Liver (tissue), 9 donors: Measurements from ENCODE around the gene MBP. TPM values are rescaled to one million over a fixed set of nuclear protein-coding genes. Genes with fewer than 3 reads are reported as not detected.
A peak's percentile ranks its signal among the peaks of the same experiment; 100 is the strongest.

ENCODE experiments used
- DNase-seq: peaks from one replicate; pipeline ENCODE4 v3.0.0-alpha.2; 2017; ENCODE audit warnings: low spot score
- H3K27ac ChIP-seq, 2 donors: one replicate each; pipeline ENCODE4 v1.7.0; 2013; ENCODE audit warnings: inconsistent platforms in 2 of 2, low read length in 2 of 2, control low read depth in 1 of 2, low read depth in 1 of 2, mild to moderate bottlenecking in 1 of 2
- H3K27me3 ChIP-seq, 4 donors: one replicate each; pipeline versions ENCODE4 v1.6.1 to v1.7.0; 2013; ENCODE audit warnings: low read length in 3 of 4, inconsistent platforms in 1 of 4, mild to moderate bottlenecking in 1 of 4, moderate library complexity in 1 of 4; ENCODE audit not compliant: control insufficient read depth in 4 of 4, insufficient read depth in 4 of 4
- H3K36me3 ChIP-seq, 4 donors: one replicate each; pipeline versions ENCODE4 v1.6.1 to v1.7.0; 2013; ENCODE audit warnings: low read length in 3 of 4, mild to moderate bottlenecking in 3 of 4, low read depth in 1 of 4, moderate library complexity in 1 of 4; ENCODE audit not compliant: control insufficient read depth in 4 of 4, insufficient read depth in 3 of 4
- H3K4me1 ChIP-seq, 4 donors: one replicate each; pipeline versions ENCODE4 v1.6.1 to v1.7.0; 2013; ENCODE audit warnings: low read length in 3 of 4, mild to moderate bottlenecking in 3 of 4, moderate library complexity in 1 of 4; ENCODE audit not compliant: control insufficient read depth in 4 of 4, insufficient read depth in 4 of 4
- H3K4me3 ChIP-seq, 3 donors: one replicate each; pipeline versions ENCODE4 v1.6.1 to v1.7.0; 2013; ENCODE audit warnings: low read length in 3 of 3, control low read depth in 1 of 3, low read depth in 1 of 3, mild to moderate bottlenecking in 1 of 3
- H3K9ac ChIP-seq, 2 donors: one replicate each; pipeline ENCODE4 v1.7.0; 2013; ENCODE audit warnings: low read length in 2 of 2, mild to moderate bottlenecking in 2 of 2, moderate library complexity in 2 of 2, control low read depth in 1 of 2, low read depth in 1 of 2
- H3K9me3 ChIP-seq, 4 donors: one replicate each; pipeline versions ENCODE4 v1.6.1 to v1.7.0; 2013; ENCODE audit warnings: low read length in 3 of 4; ENCODE audit not compliant: control insufficient read depth in 4 of 4
- EGR1 ChIP-seq, 2 donors: IDR thresholded peaks; 2 replicates each; pipeline ENCODE4 v1.6.1; 2016 to 2018; ENCODE audit warnings: antibody characterized with exemption in 2 of 2, low read depth in 2 of 2
- FOXA2 ChIP-seq: IDR thresholded peaks from 2 replicates; pipeline ENCODE4 v1.6.1; 2016; ENCODE audit warnings: antibody characterized with exemption
- GABPA ChIP-seq, 2 donors: IDR thresholded peaks in 1 of 2; conservative IDR thresholded peaks in 1 of 2; 2 replicates each; pipeline ENCODE4 v1.6.1; 2016; ENCODE audit warnings: antibody characterized with exemption in 2 of 2, mild to moderate bottlenecking in 1 of 2, moderate library complexity in 1 of 2
- HNF4A ChIP-seq, 2 donors: conservative IDR thresholded peaks; 2 replicates each; pipeline ENCODE4 v1.6.1; 2016; ENCODE audit warnings: antibody characterized with exemption in 2 of 2, mild to moderate bottlenecking in 2 of 2
- HNF4G ChIP-seq: IDR thresholded peaks from 2 replicates; pipeline ENCODE4 v1.6.1; 2016; ENCODE audit warnings: antibody characterized with exemption
- JUND ChIP-seq, 2 donors: IDR thresholded peaks; 2 replicates each; pipeline ENCODE4 v1.6.1; 2016; ENCODE audit warnings: antibody characterized with exemption in 2 of 2
- NR2F2 ChIP-seq: IDR thresholded peaks from 2 replicates; pipeline ENCODE4 v1.6.1; 2016; ENCODE audit warnings: antibody characterized with exemption
- RAD21 ChIP-seq, 2 donors: IDR thresholded peaks; 2 replicates each; pipeline ENCODE4 v1.6.1; 2016; ENCODE audit warnings: antibody characterized with exemption in 2 of 2, mild to moderate bottlenecking in 2 of 2
- RXRA ChIP-seq, 2 donors: IDR thresholded peaks; 2 replicates each; pipeline ENCODE4 v1.6.1; 2017 to 2018; ENCODE audit warnings: antibody characterized with exemption in 2 of 2, mild to moderate bottlenecking in 1 of 2
- SP1 ChIP-seq: IDR thresholded peaks from 2 replicates; pipeline ENCODE4 v1.6.1; 2018; ENCODE audit warnings: antibody characterized with exemption, mild to moderate bottlenecking
- TAF1 ChIP-seq: conservative IDR thresholded peaks from 2 replicates; pipeline ENCODE4 v1.6.1; 2016; ENCODE audit warnings: antibody characterized with exemption, mild to moderate bottlenecking
- YY1 ChIP-seq: IDR thresholded peaks from 2 replicates; pipeline ENCODE4 v1.6.1; 2016; ENCODE audit warnings: antibody characterized with exemption, mild to moderate bottlenecking
- WGBS: extraction: QIAGEN DNeasy Blood & Tissue Kit; methylation state at CpG from one replicate; pipeline ENCODE4 v1.1.7; 2013; 5-methylcytosine and 5-hydroxymethylcytosine counted together
- polyA plus RNA-seq, 2 donors: library from polyadenylated mRNA; stranded (reverse) in 1 of 2; unstranded in 1 of 2; fragments of 200-250 nt in 1 of 2; fragments of >200 nt in 1 of 2; fragmentation: Nextera tagmentation in 1 of 2; extraction: Ambion mirVana in 1 of 2; gene quantifications; one replicate each; pipeline versions ENCODE4 v1.2.1 to v1.2.3, GENCODE V29; 2013 to 2015
- total RNA-seq, 2 donors: library from RNA; depleted of rRNA; stranded (reverse); fragments of >200 nt; gene quantifications; one replicate each; pipeline ENCODE4 v1.2.3, GENCODE V29; 2014
- TF ChIP-seq, protein P1 (sequence below): IDR thresholded peaks from 2 replicates; pipeline ENCODE4 v1.6.1; 2016; ENCODE audit warnings: antibody characterized with exemption
- TF ChIP-seq, protein P2 (sequence below): IDR thresholded peaks from 2 replicates; pipeline ENCODE4 v1.6.1; 2016; ENCODE audit warnings: antibody characterized with exemption
- TF ChIP-seq, protein P3 (sequence below): IDR thresholded peaks from 2 replicates; pipeline ENCODE4 v1.6.1; 2016; ENCODE audit warnings: antibody characterized with exemption
- TF ChIP-seq, protein P4 (sequence below): fragments of 150-350 bp; IDR thresholded peaks from 2 replicates; pipeline ENCODE4 v1.5.1; 2017; ENCODE audit warnings: improper control_type of control experiment, low read depth, low read length; ENCODE audit not compliant: missing input control
- donor health status: healthy.
- donor health status: healthy.
- donor health status: healthy.
- donor health status: healthy.
- donor health status: healthy.

The MBP gene
- total and polyA plus RNA-seq, 4 donors, result 9.7 to 23.3 (median 17.7) TPM

DNA sequence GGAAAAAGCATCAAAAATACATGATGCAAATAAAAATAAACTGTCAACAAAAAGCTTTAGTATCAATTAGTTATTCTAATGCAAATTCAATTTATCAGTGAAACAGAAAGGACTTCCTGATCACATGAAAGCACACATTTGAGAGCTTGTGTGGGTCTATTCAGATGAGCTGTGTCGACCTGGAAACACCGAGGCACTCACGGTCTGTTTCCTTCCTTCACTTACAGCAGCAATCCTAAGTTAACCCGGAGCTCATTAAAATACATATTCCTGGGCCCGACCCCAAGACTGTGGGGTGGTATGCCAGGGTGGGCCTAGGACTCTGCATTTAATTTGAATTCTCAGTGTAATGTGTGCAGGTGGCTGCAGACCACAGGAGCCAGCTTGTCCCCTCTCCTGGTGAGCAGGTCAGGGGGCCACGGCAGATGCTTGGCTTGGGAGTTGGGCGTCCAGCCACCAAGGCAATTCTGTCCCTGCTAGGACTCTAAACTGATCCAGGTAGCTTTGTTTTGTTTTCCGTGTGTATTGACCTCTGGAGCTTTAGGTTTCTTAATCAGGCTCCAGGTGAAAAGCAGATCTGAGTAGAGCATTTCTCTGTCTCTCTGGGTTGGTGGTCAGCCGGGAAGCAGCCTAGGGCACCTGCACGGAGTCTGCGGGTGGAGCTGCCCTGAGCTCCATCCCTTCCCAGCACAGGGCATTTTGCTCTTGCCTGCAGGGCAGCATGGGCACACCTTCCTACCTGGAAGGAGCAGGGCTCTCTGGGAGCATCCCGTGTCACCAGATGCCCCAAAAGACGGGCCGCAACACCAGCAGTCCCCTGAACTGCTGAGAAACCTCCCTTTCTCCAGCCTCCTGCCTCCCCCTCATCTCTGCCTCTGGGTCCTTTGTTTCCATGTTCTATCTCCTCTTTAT is 9.0 kb downstream of the MBP start (continued):
- TF ChIP-seq YY1 (no peak), JUND (IDR thresholded peaks at IDR 0.05) (no peak)
- TF ChIP-seq, protein P1, sequence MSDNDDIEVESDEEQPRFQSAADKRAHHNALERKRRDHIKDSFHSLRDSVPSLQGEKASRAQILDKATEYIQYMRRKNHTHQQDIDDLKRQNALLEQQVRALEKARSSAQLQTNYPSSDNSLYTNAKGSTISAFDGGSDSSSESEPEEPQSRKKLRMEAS, result no peak

DNA sequence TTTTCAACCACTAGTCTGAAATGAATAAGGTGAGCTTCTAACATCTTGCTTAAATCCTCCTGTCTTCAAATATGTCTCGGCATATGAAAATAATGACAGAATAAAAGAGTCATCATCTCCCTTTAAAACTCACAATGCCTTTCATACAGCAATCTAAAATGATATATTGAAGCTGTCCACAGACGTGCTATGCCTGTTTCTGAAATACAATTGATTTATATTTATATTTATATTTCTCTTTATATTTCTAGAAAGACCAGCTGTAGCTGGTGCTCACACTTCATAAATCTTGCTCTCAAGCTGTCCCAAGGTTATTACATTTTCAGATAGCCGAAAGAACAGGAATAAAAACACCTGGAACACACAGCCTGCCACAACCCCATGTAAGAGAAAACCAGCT is 11.1 kb downstream of the MBP start:
- TF ChIP-seq GABPA (IDR thresholded peaks at IDR 0.05 in 1 of 2, conservative IDR thresholded peaks at IDR 0.05 in 1 of 2), result no peak
- no peaks in the 10 kb centered on the region for H3K36me3 ChIP-seq
- peaks cover 3 to 24% (median 8%) of the 10 kb centered on the region in 4 donors for H3K4me1 ChIP-seq
- no peak for DNase-seq
- 93% methylated on average over 3 of the region's 3 CpGs for WGBS
- H3K27me3 ChIP-seq, result no peaks in the 10 kb centered on the region
- no peak overlapping the region for H3K9ac ChIP-seq
- H3K27ac ChIP-seq, result no peak overlapping the region
- no peaks in the 10 kb centered on the region for H3K9me3 ChIP-seq
- no peak overlapping the region for H3K4me3 ChIP-seq

DNA sequence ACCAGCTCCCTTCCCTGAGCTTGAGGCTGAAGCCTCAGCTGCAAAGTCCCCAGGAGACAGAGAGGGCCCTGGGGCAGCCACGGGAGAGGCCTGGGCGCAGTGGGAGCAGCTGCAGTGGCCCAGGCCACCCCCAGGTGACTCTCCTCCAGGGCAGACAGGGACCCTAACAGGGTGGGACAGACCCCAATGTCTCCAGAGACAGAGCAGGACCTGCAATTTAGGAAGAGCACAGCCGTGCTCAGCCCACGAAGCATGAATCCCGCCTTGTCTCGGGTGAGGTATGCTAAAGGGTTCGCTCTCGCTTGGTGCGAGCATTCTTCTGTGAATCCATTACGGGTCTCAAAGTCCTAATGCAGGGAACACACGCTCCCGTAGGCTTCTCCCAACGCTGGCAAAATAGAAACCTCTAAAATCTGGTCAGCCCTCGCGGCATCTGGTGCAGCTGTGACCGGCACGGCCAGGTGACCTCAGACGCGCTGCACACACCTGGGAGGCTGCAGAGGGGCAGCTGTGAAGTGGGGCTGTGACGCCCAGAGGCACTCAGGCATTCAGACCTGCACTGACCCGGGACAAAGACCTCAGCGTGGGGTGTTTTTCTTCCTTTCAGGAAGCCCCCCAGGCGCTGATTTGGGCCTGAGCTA is 12.6 kb downstream of the MBP start:
- H3K27ac ChIP-seq, result peak overlapping the region in 1 of 2 donors; percentile 1
- no peaks in the 10 kb centered on the region for H3K27me3 ChIP-seq
- peaks cover 9 to 35% (median 18%) of the 10 kb centered on the region in 4 donors for H3K4me1 ChIP-seq
- no peak overlapping the region for H3K9ac ChIP-seq
- H3K4me3 ChIP-seq, result no peak overlapping the region
- no peak for TF ChIP-seq GABPA (IDR thresholded peaks at IDR 0.05 in 1 of 2, conservative IDR thresholded peaks at IDR 0.05 in 1 of 2)
- TF ChIP-seq, protein P2, sequence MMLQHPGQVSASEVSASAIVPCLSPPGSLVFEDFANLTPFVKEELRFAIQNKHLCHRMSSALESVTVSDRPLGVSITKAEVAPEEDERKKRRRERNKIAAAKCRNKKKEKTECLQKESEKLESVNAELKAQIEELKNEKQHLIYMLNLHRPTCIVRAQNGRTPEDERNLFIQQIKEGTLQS, result no peak
- TF ChIP-seq HNF4G, result no peak
- TF ChIP-seq, protein P1, result no peak
- TF ChIP-seq, protein P3, sequence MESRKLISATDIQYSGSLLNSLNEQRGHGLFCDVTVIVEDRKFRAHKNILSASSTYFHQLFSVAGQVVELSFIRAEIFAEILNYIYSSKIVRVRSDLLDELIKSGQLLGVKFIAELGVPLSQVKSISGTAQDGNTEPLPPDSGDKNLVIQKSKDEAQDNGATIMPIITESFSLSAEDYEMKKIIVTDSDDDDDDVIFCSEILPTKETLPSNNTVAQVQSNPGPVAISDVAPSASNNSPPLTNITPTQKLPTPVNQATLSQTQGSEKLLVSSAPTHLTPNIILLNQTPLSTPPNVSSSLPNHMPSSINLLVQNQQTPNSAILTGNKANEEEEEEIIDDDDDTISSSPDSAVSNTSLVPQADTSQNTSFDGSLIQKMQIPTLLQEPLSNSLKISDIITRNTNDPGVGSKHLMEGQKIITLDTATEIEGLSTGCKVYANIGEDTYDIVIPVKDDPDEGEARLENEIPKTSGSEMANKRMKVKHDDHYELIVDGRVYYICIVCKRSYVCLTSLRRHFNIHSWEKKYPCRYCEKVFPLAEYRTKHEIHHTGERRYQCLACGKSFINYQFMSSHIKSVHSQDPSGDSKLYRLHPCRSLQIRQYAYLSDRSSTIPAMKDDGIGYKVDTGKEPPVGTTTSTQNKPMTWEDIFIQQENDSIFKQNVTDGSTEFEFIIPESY, result no peak
- TF ChIP-seq, protein P4, sequence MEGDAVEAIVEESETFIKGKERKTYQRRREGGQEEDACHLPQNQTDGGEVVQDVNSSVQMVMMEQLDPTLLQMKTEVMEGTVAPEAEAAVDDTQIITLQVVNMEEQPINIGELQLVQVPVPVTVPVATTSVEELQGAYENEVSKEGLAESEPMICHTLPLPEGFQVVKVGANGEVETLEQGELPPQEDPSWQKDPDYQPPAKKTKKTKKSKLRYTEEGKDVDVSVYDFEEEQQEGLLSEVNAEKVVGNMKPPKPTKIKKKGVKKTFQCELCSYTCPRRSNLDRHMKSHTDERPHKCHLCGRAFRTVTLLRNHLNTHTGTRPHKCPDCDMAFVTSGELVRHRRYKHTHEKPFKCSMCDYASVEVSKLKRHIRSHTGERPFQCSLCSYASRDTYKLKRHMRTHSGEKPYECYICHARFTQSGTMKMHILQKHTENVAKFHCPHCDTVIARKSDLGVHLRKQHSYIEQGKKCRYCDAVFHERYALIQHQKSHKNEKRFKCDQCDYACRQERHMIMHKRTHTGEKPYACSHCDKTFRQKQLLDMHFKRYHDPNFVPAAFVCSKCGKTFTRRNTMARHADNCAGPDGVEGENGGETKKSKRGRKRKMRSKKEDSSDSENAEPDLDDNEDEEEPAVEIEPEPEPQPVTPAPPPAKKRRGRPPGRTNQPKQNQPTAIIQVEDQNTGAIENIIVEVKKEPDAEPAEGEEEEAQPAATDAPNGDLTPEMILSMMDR, result no peak
- no peak for TF ChIP-seq JUND (IDR thresholded peaks at IDR 0.05)
- no peak for TF ChIP-seq NR2F2
- TF ChIP-seq FOXA2, result no peak
- no peak for TF ChIP-seq HNF4A (conservative IDR thresholded peaks at IDR 0.05)
- no peak for TF ChIP-seq TAF1
- TF ChIP-seq SP1, result no peak
- no peak for TF ChIP-seq RXRA (IDR thresholded peaks at IDR 0.05)
- no peak for TF ChIP-seq RAD21 (IDR thresholded peaks at IDR 0.05)
- no peak for TF ChIP-seq EGR1 (IDR thresholded peaks at IDR 0.05; ENCODE audit: low read depth in 2 of 2)
- no peak for TF ChIP-seq YY1
- H3K9me3 ChIP-seq, result no peaks in the 10 kb centered on the region
- 94% methylated on average over 23 of the region's 23 CpGs for WGBS
- no peaks in the 10 kb centered on the region for H3K36me3 ChIP-seq
- DNase-seq, result no peak
